HCT116 (cell line): ENCODE measurements around the gene UTP15. TPM values are rescaled to one million over a fixed set of nuclear protein-coding genes. Genes with fewer than 3 reads are reported as not detected.

Experiments
- ATAC-seq: fragments of 200-7000 bp; cut with Tn5 transposase; 2 replicates; pipeline ENCODE4 v1.9.1; 2020; ENCODE audit warnings: mild to moderate bottlenecking, moderate library complexity
- BruUV-seq: library from RNA; stranded (reverse); fragments of 400-500 nt; replicated peaks from 2 replicates; lab custom pipeline; 2021; lab: Mats Ljungman, UMichigan
- CTCF ChIA-PET: fragments of 300-600 bp; sonication (Branson Sonifier 250); formaldehyde crosslinking; loops from one replicate; lab custom pipeline; 2021; ENCODE audit warnings: antibody characterized with exemption; lab: Charles Lee
- POLR2A ChIA-PET: fragments of 300-600, 350-600 bp; sonication (Branson Sonifier 250); formaldehyde crosslinking; loops from one replicate; lab custom pipeline; 2021; ENCODE audit warnings: antibody characterized with exemption; lab: Charles Lee
- RAD21 ChIA-PET, 2 experiments: fragments of 300-600 bp; sonication (Branson Sonifier 250); formaldehyde crosslinking; loops; one replicate each; lab custom pipeline; 2023; ENCODE audit warnings: low total read pairs in 2 of 2; ENCODE audit not compliant: uncharacterized antibody in 2 of 2, unreplicated experiment in 2 of 2, low non-redundant PET in 1 of 2; lab: Charles Lee
- DNase-seq: peaks from one replicate; pipeline ENCODE4 v3.0.0-alpha.2; 2010; ENCODE audit warnings: low read depth, low spot score
- H2AFZ ChIP-seq: fragments of 200-600 bp; shearing (Covaris generic), sonication (generic); 2 replicates; pipeline ENCODE4 v1.6.1; 2017; ENCODE audit warnings: low read depth, mixed run types, mixed read lengths, antibody characterized with exemption, low read length; ENCODE audit not compliant: poor library complexity, severe bottlenecking
- H3K27ac ChIP-seq: 2 replicates; pipeline ENCODE4 v1.5.1; 2012; ENCODE audit warnings: low read depth, low read length
- H3K27me3 ChIP-seq: fragments of 200-600 bp; sonication (generic); 2 replicates; pipeline ENCODE4 v1.6.1; 2016; ENCODE audit warnings: mixed run types, low read length, mixed read lengths; ENCODE audit not compliant: insufficient read depth
- H3K36me3 ChIP-seq, 2 experiments: fragments of 200-500 bp in 1 of 2; fragments of 200-600 bp in 1 of 2; sonication (Bioruptor generic) in 1 of 2; sonication (generic) in 1 of 2; 2 replicates each; pipeline versions ENCODE4 v1.5.1 to v1.6.1; 2014 to 2016; ENCODE audit warnings: low read length in 2 of 2, inconsistent platforms in 1 of 2, mixed read lengths in 1 of 2, mixed run types in 1 of 2; ENCODE audit not compliant: insufficient read depth in 2 of 2, control insufficient read depth in 1 of 2
- H3K4me1 ChIP-seq, 2 experiments: fragments of 200-600 bp in 1 of 2; sonication (generic) in 1 of 2; 2 replicates each; pipeline versions ENCODE4 v1.5.1 to v1.6.1; 2012 to 2017; ENCODE audit warnings: low read length in 2 of 2, inconsistent platforms in 1 of 2, mild to moderate bottlenecking in 1 of 2, mixed read lengths in 1 of 2, mixed run types in 1 of 2, moderate library complexity in 1 of 2; ENCODE audit not compliant: insufficient read depth in 2 of 2, control insufficient read depth in 1 of 2
- H3K4me2 ChIP-seq: fragments of 200-600 bp; sonication (generic); 2 replicates; pipeline ENCODE4 v1.6.1; 2017; ENCODE audit warnings: mixed run types, low read length, mixed read lengths
- H3K4me3 ChIP-seq, 2 experiments: fragments of 200-600 bp in 1 of 2; sonication (generic) in 1 of 2; replicated peaks in 1 of 2; 2 replicates each; pipeline ENCODE4 v1.5.1; 2011 to 2016; ENCODE audit warnings: low read length in 2 of 2, control low read depth in 1 of 2, low read depth in 1 of 2, mild to moderate bottlenecking in 1 of 2, mixed read lengths in 1 of 2, mixed run types in 1 of 2
- H3K79me2 ChIP-seq: fragments of 200-600 bp; sonication (generic); 2 replicates; pipeline ENCODE4 v1.6.1; 2017; ENCODE audit warnings: mild to moderate bottlenecking, mixed run types, low read length, moderate library complexity, mixed read lengths; ENCODE audit not compliant: insufficient read depth
- H3K9ac ChIP-seq: fragments of 200-600 bp; sonication (generic); 2 replicates; pipeline ENCODE4 v1.6.1; 2016; ENCODE audit warnings: low read length, mixed read lengths
- H3K9me2 ChIP-seq: fragments of 200-600 bp; sonication (generic), shearing (Covaris generic); 2 replicates; pipeline ENCODE4 v1.6.1; 2017; ENCODE audit warnings: mixed run types, mild to moderate bottlenecking, moderate library complexity; ENCODE audit not compliant: insufficient read depth
- H3K9me3 ChIP-seq, 2 experiments: fragments of 200-500 bp in 1 of 2; fragments of 200-600 bp in 1 of 2; sonication (Bioruptor generic) in 1 of 2; sonication (generic) in 1 of 2; 2 replicates each; pipeline ENCODE4 v1.6.1; 2014 to 2017; ENCODE audit warnings: low read length in 2 of 2, mixed read lengths in 2 of 2, inconsistent platforms in 1 of 2, low read depth in 1 of 2, mild to moderate bottlenecking in 1 of 2, mixed run types in 1 of 2, moderate library complexity in 1 of 2; ENCODE audit not compliant: control insufficient read depth in 1 of 2, insufficient read depth in 1 of 2
- H4K20me1 ChIP-seq: fragments of 200-600 bp; sonication (generic), shearing (Covaris generic); 2 replicates; pipeline ENCODE4 v1.6.1; 2017; ENCODE audit warnings: mixed run types, mild to moderate bottlenecking, moderate library complexity; ENCODE audit not compliant: insufficient read depth
- EGR1 ChIP-seq: IDR thresholded peaks from 2 replicates; pipeline ENCODE4 v1.6.1; 2012; ENCODE audit warnings: low read depth
- EZH2phosphoT487 ChIP-seq: fragments of 200-600 bp; IDR thresholded peaks from 2 replicates; pipeline ENCODE4 v1.6.1; 2018; ENCODE audit warnings: antibody characterized with exemption, borderline replicate concordance
- FOSL1 ChIP-seq: IDR thresholded peaks from 2 replicates; pipeline ENCODE4 v1.6.1; 2012; ENCODE audit warnings: low read depth
- POLR2A ChIP-seq: IDR thresholded peaks from 2 replicates; pipeline ENCODE4 v1.7.0; 2011; ENCODE audit warnings: borderline replicate concordance; ENCODE audit not compliant: insufficient read depth, insufficient read length; ENCODE audit errors: extremely low read depth
- POLR2AphosphoS5 ChIP-seq: IDR thresholded peaks from 2 replicates; pipeline ENCODE4 v1.6.1; 2011; ENCODE audit warnings: mild to moderate bottlenecking, low read depth, low read length, moderate library complexity
- RAD21 ChIP-seq: IDR thresholded peaks from 2 replicates; pipeline ENCODE4 v1.6.1; 2012; ENCODE audit warnings: low read depth, mild to moderate bottlenecking
- SIN3A ChIP-seq: IDR thresholded peaks from 2 replicates; pipeline ENCODE4 v1.6.1; 2012; ENCODE audit warnings: low read depth
- SP1 ChIP-seq: IDR thresholded peaks from 2 replicates; pipeline ENCODE4 v1.6.1; 2012; ENCODE audit warnings: low read depth
- ZFX ChIP-seq: fragments of 450-650 bp; IDR thresholded peaks from 2 replicates; pipeline ENCODE4 v1.6.1; 2017
- ZNF274 ChIP-seq: fragments of 200-500 bp; sonication (Bioruptor generic); IDR thresholded peaks from 2 replicates; pipeline ENCODE4 v1.6.1; 2014; ENCODE audit warnings: mild to moderate bottlenecking, low read depth, low read length, inconsistent platforms
- intact Hi-C: fragments of 100-400 bp; cut with micrococcal nuclease; formaldehyde crosslinking; loops from 2 replicates; pipeline ENCODE4 v1.10.0; 2022
- total RNA-seq: library from RNA; stranded (reverse); gene quantifications from one replicate; pipeline ENCODE4 v1.2.1, GENCODE V29; 2021; ENCODE audit not compliant: unreplicated experiment
- TF ChIP-seq, protein P1 (sequence below), 3 experiments: fragments of 200-600 bp in 1 of 3; sonication (generic) in 1 of 3; IDR thresholded peaks in 2 of 3; conservative IDR thresholded peaks in 1 of 3; 2 replicates each; pipeline ENCODE4 v1.5.1; 2012 to 2017; ENCODE audit warnings: low read depth in 2 of 3, low read length in 2 of 3, antibody characterized with exemption in 1 of 3, borderline replicate concordance in 1 of 3, control low read depth in 1 of 3, mild to moderate bottlenecking in 1 of 3, mixed read lengths in 1 of 3, mixed run types in 1 of 3, moderate library complexity in 1 of 3; ENCODE audit not compliant: insufficient read depth in 1 of 3

The UTP15 gene
- total RNA-seq, 1 experiment from 2014 or later = 39.3 TPM

DNA sequence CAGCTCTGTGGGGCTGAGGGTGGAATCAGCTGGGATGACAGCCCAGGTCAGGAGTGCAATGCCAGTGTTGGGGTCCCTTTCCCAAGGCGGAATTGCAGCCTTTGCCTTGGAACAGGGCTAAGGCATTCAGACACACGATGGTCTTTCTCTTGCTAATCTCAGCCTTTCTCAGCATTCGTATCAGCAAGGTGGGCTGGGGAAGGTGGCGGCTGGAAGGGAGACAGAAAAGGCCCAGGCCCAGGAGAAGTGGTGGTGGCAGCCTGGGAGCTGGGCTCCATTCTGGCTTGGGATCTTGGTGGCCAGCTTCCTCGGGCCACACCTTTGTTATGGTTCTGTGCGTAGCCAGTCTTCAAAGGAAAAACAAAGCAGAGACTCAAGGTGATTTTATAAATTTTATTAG, 59.3 kb downstream of the UTP15 start:
- H3K36me3 ChIP-seq = no peaks in the 10 kb centered on the region
- ATAC-seq = no peak
- H3K27ac ChIP-seq = no peak overlapping the region
- no peaks in the 10 kb centered on the region for H3K9me2 ChIP-seq
- H2AFZ ChIP-seq = peak overlapping the region; percentile 81
- DNase-seq = no peak
- peak overlapping the region; percentile 94 for H3K4me2 ChIP-seq
- no TSS peak for BruUV-seq
- H3K27me3 ChIP-seq = no peaks in the 10 kb centered on the region
- POLR2A ChIA-PET = interaction anchor here (0.7 kb wide), 1 partner anchor 1016 kb away, joined by 3 read pairs; the partner anchor contains the start of gene ENC1
- H3K9me3 ChIP-seq = no peaks in the 10 kb centered on the region
- RAD21 ChIA-PET = no interaction called here
- H4K20me1 ChIP-seq = no peaks in the 10 kb centered on the region
- H3K79me2 ChIP-seq = no peaks in the 10 kb centered on the region
- TF ChIP-seq FOSL1 = no peak
- no peak for TF ChIP-seq SP1
- no peak for TF ChIP-seq POLR2AphosphoS5
- no peak for TF ChIP-seq SIN3A
- TF ChIP-seq ZNF274 = no peak
- intact Hi-C loops = no loop called here
- CTCF ChIA-PET = no interaction called here
- peak overlapping the region in 1 of 2 experiments; percentile 76; a peak in 1 of 4 replicates for H3K4me3 ChIP-seq
- H3K4me1 ChIP-seq = peaks cover 6 to 23% of the 10 kb centered on the region in 2 experiments; a peak in 3 of 4 replicates
- no peak overlapping the region for H3K9ac ChIP-seq

DNA sequence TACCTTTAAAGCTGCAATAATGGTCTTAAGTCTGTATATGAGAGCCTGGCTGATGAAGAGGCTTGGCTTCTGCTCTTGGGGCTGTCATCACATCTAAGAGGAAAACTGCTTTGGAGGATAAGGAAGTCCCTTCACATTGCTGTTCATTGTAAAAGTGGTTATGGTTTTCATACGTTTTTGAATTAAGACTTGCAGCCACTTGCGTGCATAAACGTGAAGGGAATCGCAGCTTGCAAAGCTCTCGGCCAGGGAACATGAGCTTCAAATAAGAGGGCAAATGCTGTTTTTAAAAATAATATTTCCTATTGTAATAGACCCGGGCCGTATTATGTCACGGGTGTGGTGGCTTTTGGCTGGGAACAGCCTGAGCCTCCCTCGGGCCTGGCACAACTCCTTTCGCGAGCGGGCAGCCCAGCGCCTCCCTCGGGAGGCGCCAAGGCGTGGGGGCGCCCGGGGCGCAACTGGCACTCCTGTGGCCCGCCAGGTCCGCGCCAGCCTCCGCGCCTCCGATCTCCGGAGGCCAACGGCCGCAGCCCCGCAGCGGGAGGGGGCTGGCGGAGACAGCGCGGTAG, 59.9 kb downstream of the UTP15 start:
- ChIA-PET RAD21 (no interaction called here), CTCF (interaction anchor here (0.6 kb wide), 1 partner anchor 30 kb away, joined by 3 read pairs; no protein-coding TSS in a partner anchor), POLR2A (no interaction called here)
- H3K36me3 ChIP-seq = no peaks in the 10 kb centered on the region
- DNase-seq = no peak
- peak overlapping the region; percentile 64 for H3K9ac ChIP-seq
- H3K4me2 ChIP-seq = peak overlapping the region; percentile 94
- H3K4me3 ChIP-seq = peak overlapping the region; percentile 30 to 76
- H3K79me2 ChIP-seq = no peaks in the 10 kb centered on the region
- TF ChIP-seq EZH2phosphoT487 (no peak), EGR1 (0 out of 2 replicates have a peak, but pooled peaks have one; percentile 27), RAD21 (no peak), ZNF274 (no peak), POLR2A (no peak), ZFX (peak; percentile 44; the same call in 1 of the 2 replicates)
- TF ChIP-seq, protein P1, sequence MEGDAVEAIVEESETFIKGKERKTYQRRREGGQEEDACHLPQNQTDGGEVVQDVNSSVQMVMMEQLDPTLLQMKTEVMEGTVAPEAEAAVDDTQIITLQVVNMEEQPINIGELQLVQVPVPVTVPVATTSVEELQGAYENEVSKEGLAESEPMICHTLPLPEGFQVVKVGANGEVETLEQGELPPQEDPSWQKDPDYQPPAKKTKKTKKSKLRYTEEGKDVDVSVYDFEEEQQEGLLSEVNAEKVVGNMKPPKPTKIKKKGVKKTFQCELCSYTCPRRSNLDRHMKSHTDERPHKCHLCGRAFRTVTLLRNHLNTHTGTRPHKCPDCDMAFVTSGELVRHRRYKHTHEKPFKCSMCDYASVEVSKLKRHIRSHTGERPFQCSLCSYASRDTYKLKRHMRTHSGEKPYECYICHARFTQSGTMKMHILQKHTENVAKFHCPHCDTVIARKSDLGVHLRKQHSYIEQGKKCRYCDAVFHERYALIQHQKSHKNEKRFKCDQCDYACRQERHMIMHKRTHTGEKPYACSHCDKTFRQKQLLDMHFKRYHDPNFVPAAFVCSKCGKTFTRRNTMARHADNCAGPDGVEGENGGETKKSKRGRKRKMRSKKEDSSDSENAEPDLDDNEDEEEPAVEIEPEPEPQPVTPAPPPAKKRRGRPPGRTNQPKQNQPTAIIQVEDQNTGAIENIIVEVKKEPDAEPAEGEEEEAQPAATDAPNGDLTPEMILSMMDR (IDR thresholded peaks at IDR 0.05 in 2 of 3, conservative IDR thresholded peaks at IDR 0.05 in 1 of 3; ENCODE audit: borderline replicate concordance in 1 of 3, insufficient read depth in 1 of 3, low read depth in 2 of 3, low read length in 2 of 3) = no peak
- no peaks in the 10 kb centered on the region for H3K9me3 ChIP-seq
- peak overlapping the region; percentile 81 for H2AFZ ChIP-seq
- intact Hi-C loops = no loop called here
- H4K20me1 ChIP-seq = no peaks in the 10 kb centered on the region
- H3K27ac ChIP-seq = peak overlapping the region; percentile 62
- no TSS peak for BruUV-seq
- no peaks in the 10 kb centered on the region for H3K27me3 ChIP-seq
- ATAC-seq = peak; percentile 73
- H3K9me2 ChIP-seq = no peaks in the 10 kb centered on the region
- peaks cover 6 to 23% of the 10 kb centered on the region in 2 experiments; a peak in 3 of 4 replicates for H3K4me1 ChIP-seq
